ENCODE measurements around the gene PIGU.
"Not testable (repeated sequence)": the region's sequence is repeated elsewhere in the genome, so short reads cannot be mapped to it uniquely, and the experiment has no call there.

DNA sequence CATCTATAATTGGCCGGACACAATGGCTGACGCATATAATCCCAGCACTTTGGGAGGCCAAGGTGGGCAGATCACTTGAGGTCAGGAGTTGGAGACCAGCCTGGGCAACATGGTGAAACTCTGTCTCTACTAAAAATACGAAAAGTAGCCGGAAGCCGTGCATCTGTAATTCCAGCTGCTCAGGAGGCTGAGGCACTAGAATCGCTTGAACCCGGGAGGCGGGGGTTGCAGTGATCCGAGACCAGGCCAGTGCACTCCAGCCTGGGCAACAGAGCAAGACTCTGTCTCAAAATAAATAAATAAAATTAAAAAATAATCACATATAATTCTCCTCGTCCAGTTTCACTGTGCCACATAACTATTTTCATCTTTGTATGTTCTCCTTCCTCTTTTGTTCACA lies 157.1 kb downstream of the PIGU start:
- TF ChIP-seq, protein P1, sequence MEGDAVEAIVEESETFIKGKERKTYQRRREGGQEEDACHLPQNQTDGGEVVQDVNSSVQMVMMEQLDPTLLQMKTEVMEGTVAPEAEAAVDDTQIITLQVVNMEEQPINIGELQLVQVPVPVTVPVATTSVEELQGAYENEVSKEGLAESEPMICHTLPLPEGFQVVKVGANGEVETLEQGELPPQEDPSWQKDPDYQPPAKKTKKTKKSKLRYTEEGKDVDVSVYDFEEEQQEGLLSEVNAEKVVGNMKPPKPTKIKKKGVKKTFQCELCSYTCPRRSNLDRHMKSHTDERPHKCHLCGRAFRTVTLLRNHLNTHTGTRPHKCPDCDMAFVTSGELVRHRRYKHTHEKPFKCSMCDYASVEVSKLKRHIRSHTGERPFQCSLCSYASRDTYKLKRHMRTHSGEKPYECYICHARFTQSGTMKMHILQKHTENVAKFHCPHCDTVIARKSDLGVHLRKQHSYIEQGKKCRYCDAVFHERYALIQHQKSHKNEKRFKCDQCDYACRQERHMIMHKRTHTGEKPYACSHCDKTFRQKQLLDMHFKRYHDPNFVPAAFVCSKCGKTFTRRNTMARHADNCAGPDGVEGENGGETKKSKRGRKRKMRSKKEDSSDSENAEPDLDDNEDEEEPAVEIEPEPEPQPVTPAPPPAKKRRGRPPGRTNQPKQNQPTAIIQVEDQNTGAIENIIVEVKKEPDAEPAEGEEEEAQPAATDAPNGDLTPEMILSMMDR (IDR thresholded peaks at IDR 0.05): not testable (repeated sequence)
- not testable (repeated sequence) for TF ChIP-seq EZH2 (IDR thresholded peaks at IDR 0.05)
